HCT116 (cell line): ENCODE measurements around the gene ANXA3.

Experiments
- CTCF ChIP-seq, 3 experiments: fragments of 200-600 bp in 1 of 3; sonication (generic) in 1 of 3; IDR thresholded peaks in 2 of 3; conservative IDR thresholded peaks in 1 of 3; 2 replicates each; pipeline ENCODE4 v1.5.1; 2012 to 2017; ENCODE audit warnings: low read depth in 2 of 3, low read length in 2 of 3, antibody characterized with exemption in 1 of 3, borderline replicate concordance in 1 of 3, control low read depth in 1 of 3, mild to moderate bottlenecking in 1 of 3, mixed read lengths in 1 of 3, mixed run types in 1 of 3, moderate library complexity in 1 of 3; ENCODE audit not compliant: insufficient read depth in 1 of 3
- EGR1 ChIP-seq: IDR thresholded peaks from 2 replicates; pipeline ENCODE4 v1.6.1; 2012; ENCODE audit warnings: low read depth
- EZH2 ChIP-seq: fragments of 200-600 bp; sonication (generic); IDR thresholded peaks from 2 replicates; pipeline ENCODE4 v1.6.1; 2017; ENCODE audit warnings: antibody characterized with exemption, mixed run types
- EZH2phosphoT487 ChIP-seq: fragments of 200-600 bp; IDR thresholded peaks from 2 replicates; pipeline ENCODE4 v1.6.1; 2018; ENCODE audit warnings: antibody characterized with exemption, borderline replicate concordance
- JUND ChIP-seq: IDR thresholded peaks from 2 replicates; pipeline ENCODE4 v1.6.1; 2012
- POLR2A ChIP-seq: IDR thresholded peaks from 2 replicates; pipeline ENCODE4 v1.7.0; 2011; ENCODE audit warnings: borderline replicate concordance; ENCODE audit not compliant: insufficient read depth, insufficient read length; ENCODE audit errors: extremely low read depth
- POLR2AphosphoS5 ChIP-seq: IDR thresholded peaks from 2 replicates; pipeline ENCODE4 v1.6.1; 2011; ENCODE audit warnings: mild to moderate bottlenecking, low read depth, low read length, moderate library complexity
- RAD21 ChIP-seq: IDR thresholded peaks from 2 replicates; pipeline ENCODE4 v1.6.1; 2012; ENCODE audit warnings: low read depth, mild to moderate bottlenecking
- SIN3A ChIP-seq: IDR thresholded peaks from 2 replicates; pipeline ENCODE4 v1.6.1; 2012; ENCODE audit warnings: low read depth
- ZBTB33 ChIP-seq: IDR thresholded peaks from 2 replicates; pipeline ENCODE4 v1.6.1; 2011; ENCODE audit warnings: mild to moderate bottlenecking, low read length, moderate library complexity; ENCODE audit not compliant: insufficient replicate concordance; ENCODE audit errors: extremely low read depth
- ZNF274 ChIP-seq: fragments of 200-500 bp; sonication (Bioruptor generic); IDR thresholded peaks from 2 replicates; pipeline ENCODE4 v1.6.1; 2014; ENCODE audit warnings: mild to moderate bottlenecking, low read depth, low read length, inconsistent platforms
- TF ChIP-seq, protein P1 (sequence below): IDR thresholded peaks from 2 replicates; pipeline ENCODE4 v1.6.1; 2012; ENCODE audit warnings: low read depth
- TF ChIP-seq, protein P2 (sequence below): IDR thresholded peaks from 2 replicates; pipeline ENCODE4 v1.6.1; 2012
- TF ChIP-seq, protein P3 (sequence below): IDR thresholded peaks from 2 replicates; pipeline ENCODE4 v1.6.1; 2012

- no peak for TF ChIP-seq CTCF (IDR thresholded peaks at IDR 0.05 in 2 of 3, conservative IDR thresholded peaks at IDR 0.05 in 1 of 3; ENCODE audit: borderline replicate concordance in 1 of 3, insufficient read depth in 1 of 3, low read depth in 2 of 3, low read length in 2 of 3)
- TF ChIP-seq, protein P1, sequence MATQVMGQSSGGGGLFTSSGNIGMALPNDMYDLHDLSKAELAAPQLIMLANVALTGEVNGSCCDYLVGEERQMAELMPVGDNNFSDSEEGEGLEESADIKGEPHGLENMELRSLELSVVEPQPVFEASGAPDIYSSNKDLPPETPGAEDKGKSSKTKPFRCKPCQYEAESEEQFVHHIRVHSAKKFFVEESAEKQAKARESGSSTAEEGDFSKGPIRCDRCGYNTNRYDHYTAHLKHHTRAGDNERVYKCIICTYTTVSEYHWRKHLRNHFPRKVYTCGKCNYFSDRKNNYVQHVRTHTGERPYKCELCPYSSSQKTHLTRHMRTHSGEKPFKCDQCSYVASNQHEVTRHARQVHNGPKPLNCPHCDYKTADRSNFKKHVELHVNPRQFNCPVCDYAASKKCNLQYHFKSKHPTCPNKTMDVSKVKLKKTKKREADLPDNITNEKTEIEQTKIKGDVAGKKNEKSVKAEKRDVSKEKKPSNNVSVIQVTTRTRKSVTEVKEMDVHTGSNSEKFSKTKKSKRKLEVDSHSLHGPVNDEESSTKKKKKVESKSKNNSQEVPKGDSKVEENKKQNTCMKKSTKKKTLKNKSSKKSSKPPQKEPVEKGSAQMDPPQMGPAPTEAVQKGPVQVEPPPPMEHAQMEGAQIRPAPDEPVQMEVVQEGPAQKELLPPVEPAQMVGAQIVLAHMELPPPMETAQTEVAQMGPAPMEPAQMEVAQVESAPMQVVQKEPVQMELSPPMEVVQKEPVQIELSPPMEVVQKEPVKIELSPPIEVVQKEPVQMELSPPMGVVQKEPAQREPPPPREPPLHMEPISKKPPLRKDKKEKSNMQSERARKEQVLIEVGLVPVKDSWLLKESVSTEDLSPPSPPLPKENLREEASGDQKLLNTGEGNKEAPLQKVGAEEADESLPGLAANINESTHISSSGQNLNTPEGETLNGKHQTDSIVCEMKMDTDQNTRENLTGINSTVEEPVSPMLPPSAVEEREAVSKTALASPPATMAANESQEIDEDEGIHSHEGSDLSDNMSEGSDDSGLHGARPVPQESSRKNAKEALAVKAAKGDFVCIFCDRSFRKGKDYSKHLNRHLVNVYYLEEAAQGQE: no peak
- TF ChIP-seq, protein P2, sequence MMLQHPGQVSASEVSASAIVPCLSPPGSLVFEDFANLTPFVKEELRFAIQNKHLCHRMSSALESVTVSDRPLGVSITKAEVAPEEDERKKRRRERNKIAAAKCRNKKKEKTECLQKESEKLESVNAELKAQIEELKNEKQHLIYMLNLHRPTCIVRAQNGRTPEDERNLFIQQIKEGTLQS: no peak
- TF ChIP-seq POLR2A: no peak
- no peak for TF ChIP-seq RAD21
- no peak for TF ChIP-seq POLR2AphosphoS5
- TF ChIP-seq EZH2phosphoT487: no peak
- TF ChIP-seq, protein P3, sequence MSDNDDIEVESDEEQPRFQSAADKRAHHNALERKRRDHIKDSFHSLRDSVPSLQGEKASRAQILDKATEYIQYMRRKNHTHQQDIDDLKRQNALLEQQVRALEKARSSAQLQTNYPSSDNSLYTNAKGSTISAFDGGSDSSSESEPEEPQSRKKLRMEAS: no peak
- no peak for TF ChIP-seq JUND
- TF ChIP-seq SIN3A: no peak
- no peak for TF ChIP-seq ZNF274
- TF ChIP-seq ZBTB33: no peak
- TF ChIP-seq EZH2: no peak
- no peak for TF ChIP-seq EGR1
Measured at GRCh38 chr4:78599931-78600375, 48.4 kb downstream of the ANXA3 start.
